H9 (cell line): ENCODE measurements around the gene ISCU. TPM values are rescaled to one million over a fixed set of nuclear protein-coding genes. Genes with fewer than 3 reads are reported as not detected.

ENCODE experiments used
- DNase-seq: peaks from one replicate; pipeline ENCODE4 v3.0.0-alpha.2; 2017
- H2AFZ ChIP-seq: one replicate; pipeline ENCODE4 v1.6.1; 2013; ENCODE audit warnings: mild to moderate bottlenecking, low read length, control low read depth, moderate library complexity
- H2AK5ac ChIP-seq: 2 replicates; pipeline ENCODE4 v1.6.1; 2013; ENCODE audit warnings: low read length, control low read depth, mixed read lengths; ENCODE audit not compliant: insufficient read length
- H2BK120ac ChIP-seq: one replicate; pipeline ENCODE4 v1.6.1; 2013; ENCODE audit warnings: low read depth, mild to moderate bottlenecking, low read length, control low read depth, inconsistent platforms; ENCODE audit not compliant: poor library complexity, severe bottlenecking
- H2BK12ac ChIP-seq: 2 replicates; pipeline ENCODE4 v1.6.1; 2013; ENCODE audit warnings: low read length, control low read depth, mixed read lengths, low read depth; ENCODE audit not compliant: insufficient read length
- H2BK15ac ChIP-seq: 2 replicates; pipeline ENCODE4 v1.6.1; 2013; ENCODE audit warnings: low read depth, low read length, control low read depth
- H2BK20ac ChIP-seq: one replicate; pipeline ENCODE4 v1.6.1; 2013; ENCODE audit warnings: low read depth, mild to moderate bottlenecking, low read length, control low read depth, inconsistent platforms; ENCODE audit not compliant: poor library complexity, severe bottlenecking
- H2BK5ac ChIP-seq: 2 replicates; pipeline ENCODE4 v1.6.1; 2013; ENCODE audit warnings: low read length, control low read depth, mixed read lengths; ENCODE audit not compliant: insufficient read length
- H3K14ac ChIP-seq: 2 replicates; pipeline ENCODE4 v1.6.1; 2013; ENCODE audit warnings: low read length, control low read depth; ENCODE audit not compliant: insufficient read depth
- H3K18ac ChIP-seq: 2 replicates; pipeline ENCODE4 v1.6.1; 2013; ENCODE audit warnings: low read depth, mild to moderate bottlenecking, mixed read lengths, low read length, control low read depth; ENCODE audit not compliant: insufficient read length
- H3K23ac ChIP-seq: 2 replicates; pipeline ENCODE4 v1.6.1; 2013; ENCODE audit warnings: low read length, control low read depth, mixed read lengths, low read depth; ENCODE audit not compliant: insufficient read length
- H3K23me2 ChIP-seq: 2 replicates; pipeline ENCODE4 v1.6.1; 2013; ENCODE audit warnings: low read depth, mild to moderate bottlenecking, mixed read lengths, low read length, control low read depth; ENCODE audit not compliant: insufficient read length, poor library complexity, severe bottlenecking
- H3K27ac ChIP-seq: 2 replicates; pipeline ENCODE4 v1.5.1; 2013; ENCODE audit warnings: low read length, control low read depth, mixed read lengths, low read depth; ENCODE audit not compliant: insufficient read length
- H3K27me3 ChIP-seq: 2 replicates; pipeline ENCODE4 v1.6.1; 2013; ENCODE audit warnings: low read length, control low read depth, inconsistent platforms; ENCODE audit not compliant: insufficient read depth
- H3K4ac ChIP-seq: 2 replicates; pipeline ENCODE4 v1.6.1; 2013; ENCODE audit warnings: low read depth, mild to moderate bottlenecking, control low read depth, inconsistent platforms, low read length, moderate library complexity
- H3K4me1 ChIP-seq: 2 replicates; pipeline ENCODE4 v1.6.1; 2013; ENCODE audit warnings: low read length, control low read depth, inconsistent platforms; ENCODE audit not compliant: insufficient read depth
- H3K4me2 ChIP-seq: 2 replicates; pipeline ENCODE4 v1.6.1; 2013; ENCODE audit warnings: low read length, control low read depth, mixed read lengths; ENCODE audit not compliant: insufficient read length, insufficient read depth
- H3K56ac ChIP-seq: 2 replicates; pipeline ENCODE4 v1.6.1; 2013; ENCODE audit warnings: low read depth, mild to moderate bottlenecking, mixed read lengths, low read length, control low read depth; ENCODE audit not compliant: insufficient read length
- H3K79me1 ChIP-seq: 2 replicates; pipeline ENCODE4 v1.6.1; 2013; ENCODE audit warnings: low read depth, mild to moderate bottlenecking, moderate library complexity, low read length, control low read depth, inconsistent platforms; ENCODE audit not compliant: insufficient read depth, poor library complexity, severe bottlenecking
- H3K79me2 ChIP-seq: 2 replicates; pipeline ENCODE4 v1.6.1; 2013; ENCODE audit warnings: low read length, control low read depth, inconsistent platforms; ENCODE audit not compliant: insufficient read depth
- H3K9ac ChIP-seq: 2 replicates; pipeline ENCODE4 v1.6.1; 2013; ENCODE audit warnings: low read length, control low read depth, mixed read lengths; ENCODE audit not compliant: insufficient read length; ENCODE audit errors: extremely low read depth
- H3K9me3 ChIP-seq: one replicate; pipeline ENCODE4 v1.6.1; 2013; ENCODE audit warnings: low read depth, low read length, inconsistent platforms; ENCODE audit not compliant: control insufficient read depth
- H3T11ph ChIP-seq: one replicate; pipeline ENCODE4 v1.6.1; 2013; ENCODE audit warnings: mild to moderate bottlenecking, low read length, control low read depth, inconsistent platforms
- H4K20me1 ChIP-seq: one replicate; pipeline ENCODE4 v1.6.1; 2013; ENCODE audit not compliant: control insufficient read depth, insufficient read length, insufficient read depth
- H4K5ac ChIP-seq: 2 replicates; pipeline ENCODE4 v1.6.1; 2013; ENCODE audit warnings: low read depth, mild to moderate bottlenecking, mixed read lengths, low read length, control low read depth; ENCODE audit not compliant: insufficient read length
- H4K8ac ChIP-seq: replicated peaks from 2 replicates; pipeline ENCODE4 v1.6.1; 2013; ENCODE audit warnings: low read length, control low read depth, mixed read lengths, low read depth; ENCODE audit not compliant: insufficient read length
- H4K91ac ChIP-seq: 2 replicates; pipeline ENCODE4 v1.6.1; 2013; ENCODE audit warnings: low read depth, mild to moderate bottlenecking, moderate library complexity, mixed read lengths, low read length, control low read depth; ENCODE audit not compliant: insufficient read length
- H3K27ac Mint-ChIP-seq, 3 experiments: 2 replicates in 2 of 3; 3 replicates in 1 of 3; pipeline ENCODE4 v1.8.0; 2020 to 2021; ENCODE audit warnings: mixed read lengths in 3 of 3, mild to moderate bottlenecking in 1 of 3, moderate library complexity in 1 of 3
- H3K27me3 Mint-ChIP-seq: 2 replicates; pipeline ENCODE4 v1.8.0; 2021; ENCODE audit warnings: low read depth, mild to moderate bottlenecking, moderate library complexity, mixed read lengths
- H3K36me3 Mint-ChIP-seq, 3 experiments: 2 replicates in 2 of 3; 3 replicates in 1 of 3; pipeline ENCODE4 v1.8.0; 2020 to 2021; ENCODE audit warnings: low read depth in 3 of 3, mixed read lengths in 3 of 3; ENCODE audit not compliant: insufficient read depth in 1 of 3
- H3K4me1 Mint-ChIP-seq, 2 experiments: 2 replicates each; pipeline ENCODE4 v1.8.0; 2020; ENCODE audit warnings: mixed read lengths in 2 of 2
- H3K4me3 Mint-ChIP-seq, 2 experiments: 2 replicates in 1 of 2; 3 replicates in 1 of 2; pipeline ENCODE4 v1.8.0; 2020 to 2021; ENCODE audit warnings: mild to moderate bottlenecking in 2 of 2, mixed read lengths in 2 of 2, moderate library complexity in 1 of 2
- H3K9me3 Mint-ChIP-seq, 2 experiments: 2 replicates in 1 of 2; 3 replicates in 1 of 2; pipeline ENCODE4 v1.8.0; 2020; ENCODE audit warnings: mild to moderate bottlenecking in 2 of 2, mixed read lengths in 2 of 2, moderate library complexity in 1 of 2
- CTCF ChIP-seq: fragments of 200-600 bp; sonication (generic); conservative IDR thresholded peaks from 3 replicates; pipeline ENCODE4 v1.8.0; 2021; ENCODE audit warnings: antibody characterized with exemption, mild to moderate bottlenecking
- WGBS: extraction: QIAGEN DNeasy Blood & Tissue Kit; methylation state at CpG from one replicate; pipeline ENCODE4 v1.1.7; 2013; ENCODE audit warnings: missing lambda C conversion rate, low lambda C conversion rate, mixed read lengths; ENCODE audit not compliant: insufficient read length; ENCODE audit errors: extremely low coverage; 5-methylcytosine and 5-hydroxymethylcytosine counted together
- total RNA-seq: library from RNA; stranded (reverse); gene quantifications from 2 replicates; pipeline ENCODE4 v1.2.1, GENCODE V29; 2021

The ISCU gene
- total RNA-seq, 1 experiment from 2014 or later = 64.9 TPM

GRCh38 chr12:108525681-108526080 is 36.7 kb upstream of the ISCU start:
- Histone ChIP-seq H3K27me3 (no peaks in the 10 kb centered on the region), H4K5ac (no peak overlapping the region), H4K20me1 (no peaks in the 10 kb centered on the region), H3T11ph (no peak overlapping the region), H3K23ac (no peak overlapping the region), H3K56ac (no peak overlapping the region), H3K79me2 (no peaks in the 10 kb centered on the region), H3K14ac (no peak overlapping the region), H3K79me1 (no peaks in the 10 kb centered on the region), H2BK120ac (no peak overlapping the region), H2BK12ac (no peak overlapping the region), H3K27ac (no peak overlapping the region), H3K4me2 (no peak overlapping the region), H2AFZ (no peak overlapping the region), H3K18ac (no peak overlapping the region), H2BK20ac (no peak overlapping the region), H4K8ac (no peak overlapping the region), H2BK5ac (no peak overlapping the region), H2BK15ac (no peak overlapping the region), H2AK5ac (no peak overlapping the region), H4K91ac (no peak overlapping the region), H3K4me1 (no peaks in the 10 kb centered on the region), H3K9ac (no peak overlapping the region), H3K23me2 (no peaks in the 10 kb centered on the region), H3K9me3 (no peaks in the 10 kb centered on the region), H3K4ac (no peak overlapping the region)
- Mint-ChIP-seq H3K9me3 (no peaks in the 10 kb centered on the region), H3K4me3 (no peak overlapping the region), H3K27ac (peak overlapping the region in 2 of 3 experiments; percentile 5 to 88; a peak in 1 of 7 replicates), H3K4me1 (no peaks in the 10 kb centered on the region), H3K36me3 (peaks cover 56 to 99% (median 96%) of the 10 kb centered on the region in 3 experiments), H3K27me3 (no peaks in the 10 kb centered on the region)
- no peak for DNase-seq
- no peak for TF ChIP-seq CTCF
- WGBS = no CpG with 5 or more reads among the region's 5 CpGs
